NCI-H2081 (cell line): ENCODE data around the gene ANKRD11.

Experiments used
- DNase-seq, 2 experiments: peaks; one replicate each; lab custom pipeline; 2025; lab: John Stamatoyannopoulos, UW

Gene ANKRD11

GRCh38 chr16:89232107-89232506 lies 258.3 kb downstream of the ANKRD11 start:
- no peak for DNase-seq

- no peak for DNase-seq
These were observed 260.1 kb downstream of the ANKRD11 start for GRCh38 chr16:89230255-89230654.

- no peak for DNase-seq
These were observed 265.7 kb downstream of the ANKRD11 start for GRCh38 chr16:89224665-89225064.

GRCh38 chr16:89222931-89223330 lies 267.4 kb downstream of the ANKRD11 start:
- DNase-seq, result no peak

- DNase-seq, result no peak
These were observed 268.8 kb downstream of the ANKRD11 start for GRCh38 chr16:89221604-89222003.

- no peak for DNase-seq
These were observed 271.0 kb downstream of the ANKRD11 start for GRCh38 chr16:89219365-89219764.
